Keratinocyte (primary cell): ENCODE measurements around the gene TNS3. TPM values are rescaled to one million over a fixed set of nuclear protein-coding genes. Genes with fewer than 3 reads are reported as not detected.
"Not testable (repeated sequence)": the region's sequence is repeated elsewhere in the genome, so short reads cannot be mapped to it uniquely, and the experiment has no call there.

Source experiments
- DNase-seq: peaks from one replicate; pipeline ENCODE4 v3.0.0-alpha.2; 2011; ENCODE audit warnings: low read depth, missing footprints, low spot score
- FAIRE-seq: peaks from 2 replicates; lab custom pipeline; 2011; peaks lifted over from hg19 to GRCh38; lab: Jason Lieb, UNC
- H2AFZ ChIP-seq: 2 replicates; pipeline ENCODE4 v1.6.0; 2012; ENCODE audit warnings: low read length, control low read depth, inconsistent platforms; ENCODE audit not compliant: control insufficient read depth
- H3K27ac ChIP-seq: 2 replicates; pipeline ENCODE4 v1.5.1; 2011; ENCODE audit warnings: low read length; ENCODE audit not compliant: control insufficient read depth, insufficient read depth
- H3K27me3 ChIP-seq: 3 replicates; pipeline ENCODE4 v1.6.0; 2011; ENCODE audit warnings: low read length; ENCODE audit not compliant: control insufficient read depth, insufficient read depth; ENCODE audit errors: extremely low read depth
- H3K36me3 ChIP-seq, 2 experiments: 2 replicates in 1 of 2; 3 replicates in 1 of 2; pipeline ENCODE4 v1.5.1; 2011; ENCODE audit warnings: low read length in 2 of 2, mild to moderate bottlenecking in 1 of 2; ENCODE audit not compliant: control insufficient read depth in 2 of 2, insufficient read depth in 2 of 2; ENCODE audit errors: extremely low read depth in 1 of 2
- H3K4me1 ChIP-seq: 3 replicates; pipeline ENCODE4 v1.5.1; 2011; ENCODE audit warnings: low read length; ENCODE audit not compliant: control insufficient read depth, insufficient read depth; ENCODE audit errors: extremely low read depth
- H3K4me2 ChIP-seq: 3 replicates; pipeline ENCODE4 v1.6.0; 2011; ENCODE audit warnings: low read depth, low read length; ENCODE audit not compliant: control insufficient read depth, insufficient read depth; ENCODE audit errors: extremely low read depth
- H3K4me3 ChIP-seq, 3 experiments: fragments of 200-600 bp in 1 of 3; sonication (generic) in 1 of 3; 2 replicates in 2 of 3; 3 replicates in 1 of 3; pipeline ENCODE4 v1.5.1; 2011 to 2016; ENCODE audit warnings: low read length in 3 of 3, mild to moderate bottlenecking in 3 of 3, control low read depth in 2 of 3, inconsistent platforms in 1 of 3, low read depth in 1 of 3, mixed read lengths in 1 of 3, mixed run types in 1 of 3, moderate library complexity in 1 of 3; ENCODE audit not compliant: control insufficient read depth in 2 of 3, insufficient read depth in 2 of 3; ENCODE audit errors: extremely low read depth in 1 of 3
- H3K79me2 ChIP-seq: 2 replicates; pipeline ENCODE4 v1.6.0; 2012; ENCODE audit warnings: low read length; ENCODE audit not compliant: control insufficient read depth, insufficient read depth
- H3K9ac ChIP-seq: 3 replicates; pipeline ENCODE4 v1.6.0; 2011; ENCODE audit warnings: low read length; ENCODE audit not compliant: control insufficient read depth, insufficient read depth; ENCODE audit errors: extremely low read depth
- H3K9me1 ChIP-seq: 3 replicates; pipeline ENCODE4 v1.6.0; 2011; ENCODE audit warnings: low read length; ENCODE audit not compliant: control insufficient read depth, insufficient read depth; ENCODE audit errors: extremely low read depth
- H3K9me3 ChIP-seq: 2 replicates; pipeline ENCODE4 v1.5.1; 2012; ENCODE audit warnings: low read depth, low read length; ENCODE audit not compliant: control insufficient read depth
- H4K20me1 ChIP-seq: 3 replicates; pipeline ENCODE4 v1.6.0; 2011; ENCODE audit warnings: low read length; ENCODE audit not compliant: control insufficient read depth, insufficient read depth; ENCODE audit errors: extremely low read depth
- CTCF ChIP-seq, 3 experiments: IDR thresholded peaks in 1 of 3; conservative IDR thresholded peaks in 1 of 3; optimal IDR thresholded peaks in 1 of 3; 2 replicates in 2 of 3; 3 replicates in 1 of 3; pipeline versions ENCODE3 to v1.5.1; 2011; ENCODE audit warnings: low read length in 3 of 3, mild to moderate bottlenecking in 3 of 3, moderate library complexity in 2 of 3, control low read depth in 1 of 3, inconsistent platforms in 1 of 3; ENCODE audit not compliant: insufficient read depth in 2 of 3; ENCODE audit errors: extremely low read depth in 1 of 3
- EZH2 ChIP-seq: IDR thresholded peaks from one replicate; pipeline ENCODE4 v1.6.1; 2012; ENCODE audit warnings: inconsistent platforms, mild to moderate bottlenecking, low read length, moderate library complexity
- dilution Hi-C: fragments of 300-500 bp; cut with MboI; formaldehyde crosslinking; loops from one replicate; pipeline ENCODE4 v1.7.0; 2020; ENCODE audit warnings: low sequenced_read_pairs; ENCODE audit not compliant: extremely low pct_ligation_motif_present
- polyA plus RNA-seq, 5 experiments: library from polyadenylated mRNA; depleted of rRNA in 3 of 5; stranded (reverse) in 3 of 5; stranded (forward) in 1 of 5; unstranded in 1 of 5; fragments of >200 nt; gene quantifications; 1 replicate in 1 of 5; 2 replicates in 3 of 5; 3 replicates in 1 of 5; pipeline versions ENCODE4 v1.2.1 to v1.2.3, GENCODE V29; 2011 to 2012; ENCODE audit warnings: missing spikeins in 2 of 5, low read depth in 1 of 5, low replicate concordance in 1 of 5

TNS3 gene
- polyA plus RNA-seq, 1 donor (not counting 4 experiments of a cell fraction or from before 2014, with no cell fraction given): 3.9 TPM

- no peak overlapping the region for H3K4me2 ChIP-seq
Measured at GRCh38 chr7:47471358-47471703, 110.6 kb downstream of the TNS3 start.

GRCh38 chr7:47470567-47471357 lies 111.1 kb downstream of the TNS3 start:
- H3K9ac ChIP-seq: no peak overlapping the region
- no peak overlapping the region for H3K27ac ChIP-seq
- DNase-seq (no peak), FAIRE-seq (no peak)
- no peak overlapping the region for H3K4me3 ChIP-seq
- no peaks in the 10 kb centered on the region for H3K79me2 ChIP-seq
- peaks cover 10% of the 10 kb centered on the region for H3K4me1 ChIP-seq
- H3K27me3 ChIP-seq: peaks cover 3% of the 10 kb centered on the region
- H2AFZ ChIP-seq: no peak overlapping the region
- H3K36me3 ChIP-seq: no peaks in the 10 kb centered on the region
- dilution Hi-C loops: no loop called here
- H3K9me1 ChIP-seq: no peaks in the 10 kb centered on the region
- no peak overlapping the region for H3K4me2 ChIP-seq
- no peaks in the 10 kb centered on the region for H3K9me3 ChIP-seq
- no peak for TF ChIP-seq CTCF (optimal IDR thresholded peaks at IDR 0.05 in 1 of 3, IDR thresholded peaks at IDR 0.05 in 1 of 3, conservative IDR thresholded peaks at IDR 0.05 in 1 of 3; ENCODE audit: extremely low read depth in 1 of 3, insufficient read depth in 2 of 3, low read length in 3 of 3)
- TF ChIP-seq EZH2: no peak
- H4K20me1 ChIP-seq: no peaks in the 10 kb centered on the region

More at GRCh38 chr7:47471358-47471703, 110.6 kb downstream of the TNS3 start:
- FAIRE-seq: no peak
- H3K4me3 ChIP-seq: no peak overlapping the region
- no peak overlapping the region for H2AFZ ChIP-seq
- H3K27ac ChIP-seq: no peak overlapping the region
- no peaks in the 10 kb centered on the region for H3K79me2 ChIP-seq
- dilution Hi-C loops: no loop called here
- H3K36me3 ChIP-seq: no peaks in the 10 kb centered on the region
- H3K4me1 ChIP-seq: peaks cover 10% of the 10 kb centered on the region
- H3K9me3 ChIP-seq: no peaks in the 10 kb centered on the region
- H3K27me3 ChIP-seq: peaks cover 3% of the 10 kb centered on the region
- DNase-seq: no peak
- no peaks in the 10 kb centered on the region for H3K9me1 ChIP-seq
- H4K20me1 ChIP-seq: no peaks in the 10 kb centered on the region
- TF ChIP-seq CTCF (optimal IDR thresholded peaks at IDR 0.05 in 1 of 3, IDR thresholded peaks at IDR 0.05 in 1 of 3, conservative IDR thresholded peaks at IDR 0.05 in 1 of 3; ENCODE audit: extremely low read depth in 1 of 3, insufficient read depth in 2 of 3, low read length in 3 of 3) (no peak), EZH2 (no peak)
- H3K9ac ChIP-seq: no peak overlapping the region

- H3K9me1 ChIP-seq, H3K4me1 ChIP-seq, H2AFZ ChIP-seq, H4K20me1 ChIP-seq, H3K27ac ChIP-seq, H3K9ac ChIP-seq, H3K36me3 ChIP-seq, DNase-seq, H3K4me3 ChIP-seq, H3K9me3 ChIP-seq, H3K27me3 ChIP-seq, FAIRE-seq, H3K79me2 ChIP-seq, dilution Hi-C loops, H3K4me2 ChIP-seq: not testable (repeated sequence)
Measured at GRCh38 chr7:47469846-47470245, 112.1 kb downstream of the TNS3 start.
